GM12878 (cell line): Measurements from ENCODE around the gene KNSTRN.

Experiments
- CHD2 ChIP-seq: IDR thresholded peaks from 2 replicates; pipeline ENCODE4 v1.6.1; 2011; ENCODE audit warnings: low read depth, low read length, improper control_type of control experiment, borderline replicate concordance
- CREB1 ChIP-seq: IDR thresholded peaks from 2 replicates; pipeline ENCODE4 v1.6.1; 2012; ENCODE audit warnings: low read depth, mild to moderate bottlenecking, inconsistent platforms
- EGR1 ChIP-seq, 2 experiments: IDR thresholded peaks; 1 replicate in 1 of 2; 2 replicates in 1 of 2; pipeline ENCODE4 v1.6.1; 2011 to 2012; ENCODE audit warnings: low read depth in 2 of 2, low read length in 2 of 2, borderline replicate concordance in 1 of 2, mild to moderate bottlenecking in 1 of 2, moderate library complexity in 1 of 2
- GABPA ChIP-seq: IDR thresholded peaks from 2 replicates; pipeline ENCODE4 v1.6.1; 2014; ENCODE audit warnings: antibody characterized with exemption, low read depth, mild to moderate bottlenecking, inconsistent platforms
- HDAC6 ChIP-seq: fragments of 200-600 bp; sonication (generic); IDR thresholded peaks from one replicate; pipeline ENCODE4 v1.8.0; 2017; ENCODE audit warnings: antibody characterized with exemption; ENCODE audit not compliant: unreplicated experiment
- NFYB ChIP-seq: IDR thresholded peaks from 2 replicates; pipeline ENCODE4 v1.6.1; 2011; ENCODE audit warnings: low read depth, mild to moderate bottlenecking, low read length, improper control_type of control experiment, moderate library complexity; ENCODE audit not compliant: insufficient read depth
- POLR2A ChIP-seq: IDR thresholded peaks from 2 replicates; pipeline ENCODE4 v1.6.1; 2011; ENCODE audit warnings: low read depth, mild to moderate bottlenecking, low read length
- REST ChIP-seq: IDR thresholded peaks from 2 replicates; pipeline ENCODE4 v1.6.1; 2012; ENCODE audit warnings: mild to moderate bottlenecking, low read depth, low read length
- SMC3 ChIP-seq: IDR thresholded peaks from 2 replicates; pipeline ENCODE4 v1.6.1; 2011; ENCODE audit warnings: low read length, improper control_type of control experiment, borderline replicate concordance
- STAT1 ChIP-seq: fragments of 450-650 bp; conservative IDR thresholded peaks from 2 replicates; pipeline ENCODE4 v1.6.1; 2014; ENCODE audit warnings: antibody characterized with exemption, mild to moderate bottlenecking
- YY1 ChIP-seq: IDR thresholded peaks from 2 replicates; pipeline ENCODE4 v1.6.1; 2011; ENCODE audit warnings: low read depth, mild to moderate bottlenecking, low read length
- TF ChIP-seq, protein P1 (sequence below): fragments of 450-650 bp; formaldehyde crosslinking; IDR thresholded peaks from 2 replicates; pipeline ENCODE4 v1.5.0; 2022; ENCODE audit warnings: mild to moderate bottlenecking, missing genetic modification characterization
- TF ChIP-seq, protein P2 (sequence below), 3 experiments: IDR thresholded peaks in 2 of 3; conservative IDR thresholded peaks in 1 of 3; 2 replicates each; pipeline ENCODE4 v1.5.1; 2011; ENCODE audit warnings: low read depth in 3 of 3, low read length in 3 of 3, mild to moderate bottlenecking in 3 of 3, control low read depth in 2 of 3, moderate library complexity in 2 of 3, inconsistent platforms in 1 of 3, mixed read lengths in 1 of 3; ENCODE audit not compliant: control insufficient read depth in 2 of 3, insufficient read depth in 1 of 3; ENCODE audit errors: extremely low read depth in 1 of 3

DNA sequence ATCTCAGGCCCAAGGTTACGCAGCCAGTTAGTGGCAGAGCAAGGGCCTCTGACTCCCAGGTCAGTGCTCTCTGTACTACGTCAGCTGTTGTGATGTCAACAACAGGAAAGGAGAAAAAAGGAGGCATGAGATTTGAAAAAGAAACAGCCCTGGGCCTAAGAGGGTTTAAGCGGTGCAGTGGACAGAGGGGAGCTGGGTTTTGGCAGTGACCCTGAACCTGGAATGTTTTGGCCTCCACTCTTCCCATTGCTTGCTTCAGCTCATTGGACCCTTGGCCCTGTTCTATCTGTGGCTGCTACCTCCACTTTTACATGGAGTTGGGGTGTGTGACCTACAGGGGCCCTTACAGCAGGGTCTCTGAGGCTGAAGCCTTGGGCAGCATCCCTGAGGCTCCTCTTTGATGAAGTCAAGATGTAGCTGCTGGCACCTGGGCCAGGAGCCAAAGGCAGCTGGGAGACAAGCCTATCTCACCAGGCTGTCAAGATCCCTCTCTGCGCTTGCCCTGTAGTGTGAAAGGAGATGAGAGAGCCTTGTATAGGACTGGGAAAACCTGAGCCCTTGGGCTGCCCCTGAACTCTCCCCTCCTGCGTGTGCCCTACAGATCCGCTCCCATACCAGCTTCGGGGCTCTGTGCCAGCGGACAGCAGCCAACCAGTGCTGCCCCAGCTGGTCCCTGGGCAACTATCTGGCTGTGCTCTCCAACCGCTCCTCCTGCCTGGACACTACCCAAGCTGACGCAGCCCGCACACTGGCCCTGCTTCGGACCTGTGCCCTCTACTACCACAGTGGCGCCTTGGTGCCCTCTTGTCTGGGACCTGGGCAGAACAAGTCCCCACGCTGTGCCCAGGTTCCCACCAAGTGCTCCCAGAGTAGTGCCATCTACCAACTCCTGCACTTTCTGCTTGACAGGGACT, 15.8 kb upstream of the KNSTRN start:
- TF ChIP-seq, protein P1, sequence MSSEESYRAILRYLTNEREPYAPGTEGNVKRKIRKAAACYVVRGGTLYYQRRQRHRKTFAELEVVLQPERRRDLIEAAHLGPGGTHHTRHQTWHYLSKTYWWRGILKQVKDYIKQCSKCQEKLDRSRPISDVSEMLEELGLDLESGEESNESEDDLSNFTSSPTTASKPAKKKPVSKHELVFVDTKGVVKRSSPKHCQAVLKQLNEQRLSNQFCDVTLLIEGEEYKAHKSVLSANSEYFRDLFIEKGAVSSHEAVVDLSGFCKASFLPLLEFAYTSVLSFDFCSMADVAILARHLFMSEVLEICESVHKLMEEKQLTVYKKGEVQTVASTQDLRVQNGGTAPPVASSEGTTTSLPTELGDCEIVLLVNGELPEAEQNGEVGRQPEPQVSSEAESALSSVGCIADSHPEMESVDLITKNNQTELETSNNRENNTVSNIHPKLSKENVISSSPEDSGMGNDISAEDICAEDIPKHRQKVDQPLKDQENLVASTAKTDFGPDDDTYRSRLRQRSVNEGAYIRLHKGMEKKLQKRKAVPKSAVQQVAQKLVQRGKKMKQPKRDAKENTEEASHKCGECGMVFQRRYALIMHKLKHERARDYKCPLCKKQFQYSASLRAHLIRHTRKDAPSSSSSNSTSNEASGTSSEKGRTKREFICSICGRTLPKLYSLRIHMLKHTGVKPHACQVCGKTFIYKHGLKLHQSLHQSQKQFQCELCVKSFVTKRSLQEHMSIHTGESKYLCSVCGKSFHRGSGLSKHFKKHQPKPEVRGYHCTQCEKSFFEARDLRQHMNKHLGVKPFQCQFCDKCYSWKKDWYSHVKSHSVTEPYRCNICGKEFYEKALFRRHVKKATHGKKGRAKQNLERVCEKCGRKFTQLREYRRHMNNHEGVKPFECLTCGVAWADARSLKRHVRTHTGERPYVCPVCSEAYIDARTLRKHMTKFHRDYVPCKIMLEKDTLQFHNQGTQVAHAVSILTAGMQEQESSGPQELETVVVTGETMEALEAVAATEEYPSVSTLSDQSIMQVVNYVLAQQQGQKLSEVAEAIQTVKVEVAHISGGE (CRISPR knock-in tag): no peak
- TF ChIP-seq CHD2 (no peak), STAT1 (no peak), NFYB (no peak), REST (no peak), POLR2A (no peak), SMC3 (no peak), EGR1 (IDR thresholded peaks at IDR 0.05; ENCODE audit: borderline replicate concordance in 1 of 2, low read depth in 2 of 2, low read length in 2 of 2) (no peak), HDAC6 (no peak), GABPA (no peak), CREB1 (no peak), YY1 (no peak)
- TF ChIP-seq, protein P2, sequence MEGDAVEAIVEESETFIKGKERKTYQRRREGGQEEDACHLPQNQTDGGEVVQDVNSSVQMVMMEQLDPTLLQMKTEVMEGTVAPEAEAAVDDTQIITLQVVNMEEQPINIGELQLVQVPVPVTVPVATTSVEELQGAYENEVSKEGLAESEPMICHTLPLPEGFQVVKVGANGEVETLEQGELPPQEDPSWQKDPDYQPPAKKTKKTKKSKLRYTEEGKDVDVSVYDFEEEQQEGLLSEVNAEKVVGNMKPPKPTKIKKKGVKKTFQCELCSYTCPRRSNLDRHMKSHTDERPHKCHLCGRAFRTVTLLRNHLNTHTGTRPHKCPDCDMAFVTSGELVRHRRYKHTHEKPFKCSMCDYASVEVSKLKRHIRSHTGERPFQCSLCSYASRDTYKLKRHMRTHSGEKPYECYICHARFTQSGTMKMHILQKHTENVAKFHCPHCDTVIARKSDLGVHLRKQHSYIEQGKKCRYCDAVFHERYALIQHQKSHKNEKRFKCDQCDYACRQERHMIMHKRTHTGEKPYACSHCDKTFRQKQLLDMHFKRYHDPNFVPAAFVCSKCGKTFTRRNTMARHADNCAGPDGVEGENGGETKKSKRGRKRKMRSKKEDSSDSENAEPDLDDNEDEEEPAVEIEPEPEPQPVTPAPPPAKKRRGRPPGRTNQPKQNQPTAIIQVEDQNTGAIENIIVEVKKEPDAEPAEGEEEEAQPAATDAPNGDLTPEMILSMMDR (IDR thresholded peaks at IDR 0.05 in 2 of 3, conservative IDR thresholded peaks at IDR 0.05 in 1 of 3; ENCODE audit: control insufficient read depth in 2 of 3, extremely low read depth in 1 of 3, insufficient read depth in 1 of 3, low read depth in 3 of 3, low read length in 3 of 3): no peak
